Astrocyte (in vitro differentiated cells and primary cell): ENCODE measurements around the gene ZNF488.

Experiments
- EZH2 ChIP-seq: IDR thresholded peaks from 2 replicates; pipeline ENCODE4 v1.6.1; 2012; ENCODE audit warnings: mild to moderate bottlenecking, low read length, inconsistent platforms; ENCODE audit not compliant: insufficient read depth
- TF ChIP-seq, protein P1 (sequence below): IDR thresholded peaks from 2 replicates; pipeline ENCODE4 v1.5.1; 2011; ENCODE audit warnings: low read depth, mild to moderate bottlenecking, inconsistent platforms, low read length, moderate library complexity; ENCODE audit not compliant: insufficient read depth

DNA sequence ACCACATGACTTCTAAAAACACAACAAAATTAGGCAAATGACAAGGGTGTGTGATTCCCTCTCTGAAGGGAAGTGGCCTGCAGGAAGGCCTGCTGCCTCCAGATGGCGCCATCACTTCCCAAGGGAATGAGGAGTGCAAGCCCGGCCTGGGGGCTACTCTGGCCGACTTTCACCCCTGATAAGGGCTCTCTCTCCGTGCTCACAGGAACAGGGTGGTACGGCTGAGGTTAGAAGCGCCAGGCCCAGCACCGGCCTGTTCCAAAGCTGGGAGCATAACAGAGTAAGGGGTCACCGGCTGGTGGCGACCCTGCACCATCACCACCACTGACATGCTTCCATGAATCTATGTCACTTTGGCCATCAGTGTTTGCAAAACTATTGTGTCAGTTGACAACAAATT, 22.8 kb downstream of the ZNF488 start:
- TF ChIP-seq, protein P1, sequence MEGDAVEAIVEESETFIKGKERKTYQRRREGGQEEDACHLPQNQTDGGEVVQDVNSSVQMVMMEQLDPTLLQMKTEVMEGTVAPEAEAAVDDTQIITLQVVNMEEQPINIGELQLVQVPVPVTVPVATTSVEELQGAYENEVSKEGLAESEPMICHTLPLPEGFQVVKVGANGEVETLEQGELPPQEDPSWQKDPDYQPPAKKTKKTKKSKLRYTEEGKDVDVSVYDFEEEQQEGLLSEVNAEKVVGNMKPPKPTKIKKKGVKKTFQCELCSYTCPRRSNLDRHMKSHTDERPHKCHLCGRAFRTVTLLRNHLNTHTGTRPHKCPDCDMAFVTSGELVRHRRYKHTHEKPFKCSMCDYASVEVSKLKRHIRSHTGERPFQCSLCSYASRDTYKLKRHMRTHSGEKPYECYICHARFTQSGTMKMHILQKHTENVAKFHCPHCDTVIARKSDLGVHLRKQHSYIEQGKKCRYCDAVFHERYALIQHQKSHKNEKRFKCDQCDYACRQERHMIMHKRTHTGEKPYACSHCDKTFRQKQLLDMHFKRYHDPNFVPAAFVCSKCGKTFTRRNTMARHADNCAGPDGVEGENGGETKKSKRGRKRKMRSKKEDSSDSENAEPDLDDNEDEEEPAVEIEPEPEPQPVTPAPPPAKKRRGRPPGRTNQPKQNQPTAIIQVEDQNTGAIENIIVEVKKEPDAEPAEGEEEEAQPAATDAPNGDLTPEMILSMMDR: peak; percentile 83
- no peak for TF ChIP-seq EZH2
